Activated CD4-positive, alpha-beta T cell treated with anti-CD3 and anti-CD28 coated beads, Interleukin-2, amount 50 U/mL, for 24 hours (primary cell): ENCODE data around the gene IHH.

Experiments used
- DNase-seq, 2 donors: peaks; one replicate each; pipeline ENCODE4 v3.0.0-alpha.2; 2020; ENCODE audit warnings: low read depth in 1 of 2, low spot score in 1 of 2

Gene IHH

DNA sequence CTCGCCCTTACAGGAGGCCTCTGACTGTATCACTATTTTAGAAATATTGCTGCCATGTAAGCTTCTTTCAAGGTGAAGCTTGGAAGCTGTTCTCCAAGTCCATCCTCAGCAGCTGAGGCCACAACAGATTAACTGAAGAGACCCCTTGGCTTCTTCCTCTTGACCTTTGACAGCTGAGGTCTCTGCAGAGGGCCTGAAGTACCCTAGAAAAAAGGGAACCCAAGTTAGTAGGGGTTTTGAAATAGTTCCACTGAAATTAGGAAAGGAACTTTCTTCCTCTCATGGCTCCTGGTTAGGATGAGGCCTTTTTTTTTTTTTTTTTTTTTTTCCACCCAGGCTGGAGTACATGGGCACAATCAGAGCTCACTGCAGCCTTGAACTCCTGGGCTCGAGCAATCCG is 15.5 kb upstream of the IHH start:
- no peak for DNase-seq

DNA sequence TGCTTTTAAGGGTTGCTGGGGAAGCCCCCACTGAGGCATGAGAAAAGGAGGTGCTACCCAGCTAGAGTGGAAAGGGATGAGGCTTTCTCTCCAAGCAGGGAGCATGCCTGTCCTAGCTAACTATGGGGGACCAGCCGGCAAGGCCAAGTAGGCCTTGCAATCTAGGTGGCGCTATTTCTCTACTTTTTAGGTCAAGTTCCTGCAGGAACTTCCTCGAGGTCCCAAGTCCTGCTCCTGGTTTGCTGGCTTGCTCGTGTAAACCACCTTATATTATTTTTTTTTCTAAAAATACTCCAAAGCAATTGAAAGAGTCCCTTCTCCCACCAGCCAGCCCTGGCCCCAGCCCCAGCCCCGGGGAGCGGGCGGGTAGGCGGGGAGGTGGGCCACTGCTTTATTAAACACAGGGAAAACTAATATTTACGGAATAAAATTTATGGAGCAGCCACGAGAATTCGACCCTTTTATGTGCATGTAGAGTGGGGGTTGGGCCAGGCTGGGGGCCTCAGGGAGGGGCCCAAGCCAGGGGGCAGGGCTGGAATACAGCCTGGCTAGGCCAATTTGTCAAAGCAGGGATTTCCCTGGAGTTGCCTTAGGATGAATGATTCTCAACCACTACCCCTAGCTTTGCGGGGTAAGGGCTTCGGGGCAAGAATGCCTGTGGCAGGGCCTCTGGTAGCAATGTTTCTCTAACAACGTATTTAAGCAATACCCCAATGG is 12.8 kb upstream of the IHH start:
- no peak for DNase-seq

DNA sequence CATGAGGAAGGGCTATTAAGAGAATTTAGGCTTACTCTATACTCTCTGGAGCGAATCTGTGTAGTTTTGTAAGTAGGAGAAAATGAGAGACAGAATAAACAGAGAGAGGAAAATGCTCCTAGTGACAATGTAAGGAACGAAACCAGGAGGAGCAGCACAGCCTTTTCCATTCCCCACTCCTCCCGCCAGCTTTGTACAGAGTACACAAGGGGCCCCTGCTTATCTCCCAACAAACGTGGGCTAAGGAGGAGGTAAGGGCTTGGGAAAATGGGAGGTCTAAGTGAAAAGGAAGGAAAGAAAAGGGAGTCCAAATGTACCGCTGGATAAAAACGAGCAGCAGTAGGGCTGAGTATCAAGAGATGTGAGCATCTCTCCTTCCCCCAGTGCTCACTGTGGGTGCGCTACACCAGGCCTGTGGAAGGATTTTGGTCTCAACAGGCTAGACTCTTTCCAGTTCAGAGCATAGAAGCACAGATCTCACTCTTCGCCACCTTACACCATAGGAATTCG is 12.1 kb upstream of the IHH start:
- DNase-seq, result no peak

DNA sequence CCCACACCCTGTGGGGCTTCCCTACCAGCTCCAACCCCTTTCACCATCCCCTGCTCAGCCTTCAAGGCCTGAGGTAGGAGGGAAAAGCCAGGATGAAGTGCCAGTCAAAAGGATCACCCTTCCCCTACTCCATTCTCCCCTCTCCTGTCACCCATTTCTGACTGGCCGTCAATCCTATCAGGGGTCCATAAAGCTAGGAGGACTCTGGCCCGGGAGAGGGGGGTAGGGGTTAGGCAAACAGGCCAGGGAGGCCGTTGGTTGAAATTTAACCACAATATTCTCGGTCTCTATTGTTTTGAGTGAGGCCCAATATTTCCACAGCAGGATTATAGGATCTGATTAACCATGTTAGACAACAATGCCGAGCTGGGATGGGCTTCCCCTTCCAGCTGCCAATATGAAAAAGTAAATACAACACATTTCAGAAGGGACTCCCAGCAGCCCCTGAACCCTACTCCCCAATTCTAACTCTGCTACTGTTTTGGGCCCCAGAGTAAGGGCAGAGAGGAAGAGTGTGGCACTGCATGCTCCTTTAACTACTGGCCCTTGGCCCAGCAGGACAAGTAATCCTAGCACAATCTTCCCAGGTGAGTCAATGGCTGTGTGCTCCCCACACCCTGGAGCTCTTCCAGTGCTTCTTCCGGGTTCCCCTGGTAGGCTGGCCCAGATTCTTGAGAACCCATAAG is 10.6 kb upstream of the IHH start:
- DNase-seq, result no peak

DNA sequence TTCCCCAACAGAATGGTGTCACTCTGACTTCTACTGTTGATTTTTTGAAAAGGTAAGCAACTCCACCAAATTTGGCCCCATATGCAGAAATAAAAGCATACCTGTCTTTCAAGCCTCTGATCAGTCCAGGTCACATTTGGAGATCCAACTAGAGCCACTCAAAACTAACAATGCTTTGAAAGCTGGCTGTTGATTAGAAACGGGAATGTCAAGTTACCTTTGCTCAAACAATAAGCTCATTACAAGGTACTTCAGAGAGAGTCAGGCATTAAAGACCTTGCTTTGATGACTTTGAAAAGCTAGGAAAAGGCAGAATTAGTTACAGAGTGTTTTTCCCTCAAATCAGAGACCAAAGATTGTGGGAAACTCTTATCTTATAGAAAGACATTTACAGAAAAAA is 4.8 kb upstream of the IHH start:
- DNase-seq, result no peak

DNA sequence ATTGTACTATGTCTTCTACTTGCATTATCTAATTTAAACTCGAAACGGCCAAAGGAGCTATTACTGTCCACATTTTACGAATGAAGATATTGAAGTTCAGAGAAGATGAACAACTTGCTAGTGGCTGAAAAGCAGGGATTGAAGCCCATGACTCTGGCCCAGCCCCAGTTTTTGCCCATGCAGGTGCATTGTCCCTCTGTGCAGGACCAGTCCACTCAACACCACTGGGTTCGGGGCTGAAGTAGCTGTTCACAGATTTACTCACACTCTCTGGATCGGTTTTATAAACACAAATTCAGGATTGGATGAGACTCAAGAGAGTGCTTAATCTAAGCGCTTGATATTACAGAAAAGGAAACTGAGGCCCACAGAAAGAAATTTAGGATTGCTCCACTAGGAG is 1.4 kb upstream of the IHH start:
- DNase-seq, result no peak

DNA sequence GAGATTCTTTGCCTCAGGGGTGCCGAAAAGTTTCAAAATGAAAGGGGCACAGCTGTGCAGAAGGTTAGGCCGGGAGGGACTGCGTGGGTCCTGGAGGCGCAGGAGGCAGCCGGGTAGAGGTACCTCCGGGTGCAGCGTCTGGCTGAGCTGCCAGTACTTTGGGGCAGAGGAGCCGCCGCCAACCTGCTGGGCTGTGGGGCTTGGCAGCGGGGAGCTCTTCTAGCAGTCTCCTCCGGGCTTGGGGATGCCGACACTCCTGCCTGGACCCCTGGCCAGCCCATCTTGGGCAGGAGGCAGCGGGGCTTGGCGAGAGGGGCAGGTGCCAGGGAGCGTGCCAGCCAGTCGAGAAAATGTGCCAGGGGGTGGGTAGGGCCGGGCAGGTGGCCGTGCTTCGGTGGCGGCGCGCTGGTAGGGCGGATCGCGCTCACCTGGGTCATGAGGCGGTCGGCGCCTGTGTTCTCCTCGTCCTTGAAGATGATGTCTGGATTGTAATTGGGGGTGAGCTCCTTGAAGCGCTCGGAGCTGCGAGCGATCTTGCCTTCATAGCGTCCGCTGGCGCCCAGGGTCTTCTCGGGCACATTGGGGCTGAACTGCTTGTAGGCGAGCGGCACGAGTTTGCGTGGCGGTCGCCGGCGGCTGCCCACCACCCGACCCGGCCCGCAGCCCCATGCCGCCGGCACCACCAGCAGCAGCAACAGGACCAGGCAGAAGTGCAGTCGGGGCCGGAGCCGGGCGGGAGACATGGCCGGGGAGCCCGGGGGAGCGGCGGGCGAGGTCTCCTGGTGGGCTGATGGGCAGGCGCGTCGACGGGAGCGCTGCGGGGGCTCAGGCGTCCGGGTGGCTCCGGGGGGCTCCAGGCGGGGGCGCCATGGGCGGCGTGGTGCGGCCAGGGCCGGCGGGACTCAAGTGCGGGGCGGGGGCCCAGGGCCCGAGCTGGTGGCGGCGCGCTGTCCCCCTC is 717 bp downstream of the IHH start:
- no peak for DNase-seq

DNA sequence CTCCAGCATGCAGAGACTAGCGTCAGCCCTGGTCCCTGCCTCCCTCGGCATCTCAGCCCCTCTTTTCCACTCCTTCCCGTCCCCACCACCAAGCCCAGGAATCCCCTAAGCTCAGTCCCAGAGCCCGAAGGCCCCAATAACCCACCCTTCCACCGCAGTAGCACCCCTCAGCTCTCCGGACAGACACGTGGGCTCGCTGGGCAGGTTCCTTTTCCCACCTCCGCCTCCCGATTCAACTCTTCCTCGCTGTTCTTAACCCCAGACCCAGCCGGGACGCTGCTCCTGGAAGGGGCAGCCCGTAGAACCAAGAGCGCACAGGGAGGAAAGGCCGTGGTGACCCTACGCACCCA is 1.4 kb downstream of the IHH start:
- no peak for DNase-seq

DNA sequence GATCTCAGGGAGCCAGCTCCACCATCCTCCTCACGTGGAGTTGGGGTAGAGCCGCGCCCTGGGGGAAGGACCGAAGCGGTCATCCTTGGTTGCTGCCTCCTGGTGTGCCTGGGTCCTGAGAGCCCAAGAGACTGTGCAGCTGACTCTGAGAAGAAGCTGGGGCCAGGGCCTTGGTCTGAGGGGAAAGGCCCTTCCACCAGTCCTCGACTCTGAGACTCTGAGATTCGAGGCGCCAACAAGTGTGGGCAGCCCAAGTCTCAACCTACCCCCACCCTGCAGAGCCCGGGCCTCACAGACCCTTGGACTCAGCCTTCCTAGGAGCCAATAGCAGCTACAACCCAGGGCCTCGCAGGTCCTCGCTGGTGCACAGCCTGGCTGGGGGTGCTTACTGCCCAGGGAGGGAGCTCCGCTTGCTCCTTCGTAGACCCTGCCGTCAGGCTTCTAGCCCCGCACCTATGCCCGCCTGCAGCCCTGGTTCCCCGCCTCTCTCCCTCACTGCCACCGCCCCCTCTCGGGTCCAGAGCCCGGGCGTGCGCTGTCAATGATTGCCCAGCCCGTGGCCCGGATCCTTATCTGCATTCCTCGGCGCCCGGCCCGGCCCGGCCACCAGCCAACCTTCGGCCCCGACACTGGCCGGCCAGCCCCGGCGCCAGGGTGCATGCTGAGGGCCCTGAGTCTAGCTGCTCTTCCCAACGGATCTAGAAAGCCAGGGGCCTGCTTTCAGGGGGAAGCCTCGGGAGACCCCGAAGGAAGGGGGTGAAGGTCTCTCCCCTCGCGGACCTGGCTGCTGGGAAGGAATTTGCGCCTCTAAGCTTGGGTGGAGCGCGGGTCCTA is 2.0 kb downstream of the IHH start:
- no peak for DNase-seq

DNA sequence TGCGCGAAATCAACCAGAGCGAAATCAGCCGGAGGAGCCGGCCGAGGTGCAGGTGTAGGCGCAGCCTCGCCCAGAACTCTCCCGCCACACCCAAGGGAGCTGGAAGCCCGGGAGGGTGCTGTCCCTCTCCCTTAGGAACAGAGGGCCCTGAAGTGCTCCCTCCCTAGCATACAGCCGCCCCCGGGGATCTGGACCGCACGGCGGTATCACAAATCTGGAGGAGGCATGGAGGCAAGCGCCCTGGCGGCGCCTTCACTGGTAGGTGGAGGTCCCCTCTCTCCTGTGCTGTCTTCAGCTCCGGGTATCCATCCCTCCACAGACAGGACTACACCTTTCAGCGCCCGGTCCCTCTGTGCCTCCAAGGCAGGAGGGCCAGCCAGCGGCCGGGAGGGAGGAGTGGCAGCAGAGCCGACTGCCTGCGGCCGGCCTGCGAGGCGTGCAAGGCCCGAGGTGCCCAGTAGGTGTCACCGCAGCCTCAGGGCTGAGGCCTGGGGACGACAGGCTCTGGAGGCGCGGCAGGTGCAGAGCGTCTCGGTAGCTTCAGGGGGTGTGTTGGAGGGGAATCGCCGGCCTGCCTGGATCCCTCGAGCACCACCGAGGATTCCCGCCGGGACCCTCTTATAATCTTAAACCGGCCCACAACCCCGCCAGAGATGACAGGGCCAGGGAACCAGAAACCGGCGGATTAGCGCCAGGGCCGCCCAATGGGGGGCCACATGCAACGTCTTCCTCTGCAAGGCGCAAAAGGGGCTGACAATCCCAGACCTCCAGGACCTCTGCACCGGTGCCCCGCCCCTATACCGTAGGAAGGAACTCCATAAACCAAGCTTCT is 2.8 kb downstream of the IHH start:
- DNase-seq, result peak; percentile 52 to 69

DNA sequence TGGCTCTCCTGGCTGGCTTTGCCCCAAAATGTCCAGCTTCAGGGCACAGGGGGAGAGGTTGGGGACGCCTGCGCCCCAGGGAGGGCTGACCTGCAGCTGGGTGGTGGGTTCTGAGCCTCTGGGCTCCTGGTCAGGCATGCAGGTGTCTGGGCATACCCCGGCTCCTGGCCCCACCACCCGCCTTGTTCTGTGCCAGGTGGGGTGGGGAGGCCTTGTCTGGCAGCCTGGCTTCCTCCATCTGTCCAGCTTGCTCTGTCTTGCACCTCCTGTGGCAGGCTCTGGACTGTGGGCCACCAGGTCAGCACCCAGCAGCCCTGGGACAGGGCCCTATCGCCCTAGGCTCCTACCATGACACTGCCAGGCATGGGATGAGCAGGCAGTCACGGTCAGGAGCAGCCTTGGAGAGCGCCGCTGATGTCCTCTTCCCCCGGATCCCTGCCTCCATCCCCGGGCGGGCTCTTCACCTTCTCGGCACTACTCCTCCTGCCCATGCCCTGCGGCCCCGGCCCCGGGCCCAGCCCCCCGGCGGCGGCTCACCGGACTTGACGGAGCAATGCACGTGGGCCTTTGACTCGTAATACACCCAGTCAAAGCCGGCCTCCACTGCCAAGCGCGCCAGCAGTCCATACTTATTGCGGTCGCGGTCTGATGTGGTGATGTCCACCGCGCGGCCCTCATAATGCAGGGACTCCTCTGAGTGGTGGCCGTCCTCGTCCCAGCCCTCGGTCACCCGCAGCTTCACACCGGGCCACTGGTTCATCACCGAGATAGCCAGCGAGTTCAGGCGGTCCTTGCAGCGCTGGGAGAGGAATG is 3.6 kb downstream of the IHH start:
- no peak for DNase-seq

DNA sequence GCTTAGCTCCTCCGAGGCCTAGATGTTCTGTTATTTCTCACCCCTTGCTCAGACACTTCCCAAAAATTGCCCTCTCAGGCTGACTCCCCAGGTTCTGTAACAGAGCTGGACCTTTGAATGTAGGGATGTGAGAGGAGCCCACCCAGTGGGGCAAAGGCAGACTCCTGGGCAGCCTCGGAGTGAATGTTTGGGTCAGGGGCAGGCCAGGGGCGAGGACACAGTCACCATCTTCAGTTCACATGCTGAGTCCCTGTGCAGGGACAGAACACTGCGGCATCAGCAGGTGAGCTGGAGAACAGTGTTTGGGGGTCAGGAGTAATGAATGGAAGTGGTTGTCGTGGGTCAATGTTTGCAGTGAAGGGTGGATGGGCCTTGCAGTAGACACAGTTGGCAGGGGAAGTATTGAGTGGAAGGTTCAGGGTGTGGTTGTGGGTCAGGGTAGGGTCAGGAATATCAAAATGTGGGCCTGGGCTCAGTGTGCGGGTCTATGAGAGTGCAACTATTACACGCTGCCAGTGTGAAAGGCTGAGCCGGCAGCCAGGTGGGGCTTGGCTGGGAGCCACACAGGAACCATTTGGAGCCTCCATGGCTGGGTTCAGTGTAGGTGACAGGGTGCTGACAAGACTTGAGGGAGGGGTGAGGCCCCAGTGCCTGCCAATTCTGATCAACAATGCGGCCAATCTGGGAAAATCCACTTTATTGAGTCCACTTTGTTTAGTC is 4.4 kb downstream of the IHH start:
- no peak for DNase-seq

DNA sequence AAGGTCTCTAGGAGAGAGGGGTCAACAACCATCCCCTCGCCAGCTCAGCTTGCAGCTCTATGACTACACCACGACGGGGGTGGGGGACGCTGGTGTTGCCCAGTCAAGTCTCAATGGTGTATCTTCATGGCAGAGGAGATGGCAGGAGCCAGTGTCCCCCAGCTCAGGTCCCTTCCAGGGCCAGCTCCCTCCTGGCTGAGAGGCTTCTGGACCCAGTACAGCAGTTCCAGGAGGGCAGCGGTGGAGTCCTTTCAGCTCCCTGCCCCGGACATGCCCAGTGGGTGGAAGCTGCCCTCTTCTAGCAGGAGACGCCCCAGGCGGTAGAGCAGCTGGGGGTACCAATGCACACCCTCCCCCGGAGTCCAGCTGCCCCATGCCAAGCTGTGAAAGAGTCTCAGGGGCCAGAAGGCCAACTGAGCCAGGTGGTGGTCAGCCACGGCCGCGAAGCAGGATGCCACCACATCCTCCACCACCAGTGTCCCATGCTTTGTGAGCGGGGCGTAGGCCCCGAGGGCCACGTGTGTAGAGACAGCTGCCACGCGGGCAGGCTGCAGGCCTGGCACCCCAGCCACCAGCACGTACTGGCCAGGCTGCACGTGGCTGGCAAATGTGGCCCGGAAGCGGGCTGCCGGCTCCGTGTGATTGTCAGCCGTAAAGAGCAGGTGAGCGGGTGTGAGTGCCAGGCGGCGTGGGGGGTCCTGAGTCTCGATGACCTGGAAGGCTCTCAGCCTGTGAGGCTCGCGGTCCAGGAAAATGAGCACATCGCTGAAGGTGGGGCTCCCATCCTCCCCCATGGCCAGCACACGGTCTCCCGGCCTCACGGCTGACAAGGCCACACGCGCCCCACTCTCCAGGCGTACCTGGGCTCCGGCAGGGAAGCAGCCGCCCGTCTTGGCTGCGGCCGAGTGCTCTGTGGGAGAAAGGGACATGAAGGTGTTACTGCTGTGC is 5.5 kb downstream of the IHH start:
- DNase-seq, result no peak

DNA sequence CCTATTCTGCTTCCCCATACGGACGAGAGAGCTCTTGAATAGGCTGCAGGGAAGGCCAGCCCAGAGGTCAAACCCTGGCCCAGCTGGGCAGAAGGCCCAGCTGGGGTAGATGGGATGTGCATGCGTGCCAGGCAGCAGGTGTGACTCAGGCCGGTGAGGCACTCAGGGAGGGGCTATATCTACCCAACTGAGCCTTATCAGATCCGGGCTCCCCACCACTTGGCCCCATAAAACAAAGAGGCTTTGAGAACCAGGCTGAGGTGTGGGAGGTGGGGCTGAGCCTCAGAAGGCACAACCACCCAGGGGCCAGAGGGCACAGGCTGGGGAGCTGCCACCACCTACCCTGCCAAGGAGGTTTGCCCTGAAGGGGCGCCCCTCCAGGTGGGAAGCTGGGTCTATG is 11.4 kb downstream of the IHH start:
- no peak for DNase-seq

DNA sequence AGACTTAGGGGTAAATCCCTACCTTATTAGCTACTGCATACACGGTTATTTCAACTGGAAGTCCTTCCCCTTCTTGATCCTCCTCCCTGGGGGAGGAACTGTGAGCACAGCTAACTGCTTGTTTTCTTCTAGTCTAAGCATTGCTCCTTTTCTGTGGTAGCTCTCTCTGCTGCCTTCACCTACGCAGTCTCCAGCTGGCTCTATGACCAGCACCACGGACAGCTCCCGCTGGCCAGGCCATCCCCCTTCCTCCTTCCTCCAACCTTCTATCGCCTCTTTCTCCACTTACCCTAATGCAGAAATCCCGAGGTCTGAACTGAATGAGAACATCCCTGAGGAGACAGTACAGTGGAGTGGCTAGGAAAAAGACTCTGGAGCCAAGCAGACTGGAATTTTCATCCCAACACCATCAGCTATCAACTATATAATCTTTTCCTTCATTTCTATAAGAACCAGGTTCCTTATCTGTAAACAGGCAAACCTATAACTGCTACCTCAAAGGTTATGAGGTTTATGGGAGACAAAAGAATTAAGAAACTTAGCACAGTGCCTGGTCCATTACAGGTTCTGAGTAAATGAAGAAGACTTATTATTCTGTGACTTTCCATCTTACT is 14.7 kb downstream of the IHH start:
- no peak for DNase-seq

DNA sequence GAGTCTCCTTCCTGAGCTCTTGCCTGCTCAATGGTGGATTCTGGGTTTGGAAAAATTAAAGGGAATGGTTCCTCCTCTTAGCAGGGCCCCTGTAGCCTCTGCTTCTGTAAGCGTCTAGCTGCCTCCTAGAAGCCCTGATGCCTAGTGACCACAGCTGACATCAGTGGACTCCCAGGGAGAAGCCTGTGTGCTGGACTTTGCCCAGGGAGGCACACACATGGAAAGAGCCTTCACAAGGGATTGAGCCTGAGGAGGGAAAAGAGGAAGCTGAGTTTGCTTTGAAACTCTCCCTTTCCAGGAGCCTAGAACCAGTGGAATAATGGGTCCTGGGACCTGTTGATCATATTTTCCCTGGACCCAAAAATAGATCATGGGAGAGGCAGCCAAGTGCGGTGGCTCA is 18.0 kb downstream of the IHH start:
- DNase-seq, result no peak

DNA sequence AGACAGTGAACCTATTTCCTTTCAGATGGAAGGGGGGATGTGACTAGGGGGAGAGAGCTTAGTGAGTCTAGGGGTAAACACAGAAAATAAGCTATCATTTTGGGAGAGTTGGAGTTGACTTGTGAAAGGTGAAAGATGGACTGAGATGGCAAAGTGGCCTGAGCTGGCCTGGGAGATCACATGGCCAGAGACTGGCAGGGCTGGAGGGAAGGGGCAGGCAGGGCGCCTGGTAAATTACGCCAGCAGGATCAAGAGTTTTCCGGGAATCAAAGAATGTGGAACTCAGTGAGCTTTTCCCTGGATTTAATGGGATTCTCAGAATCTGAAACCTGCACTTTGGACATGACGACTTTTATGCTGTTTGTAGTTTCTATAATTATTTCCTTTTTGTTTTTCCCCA is 18.6 kb downstream of the IHH start:
- DNase-seq, result no peak
